ENCODE measurements around the gene GBGT1.
"Not testable (repeated sequence)": the region's sequence is repeated elsewhere in the genome, so short reads cannot be mapped to it uniquely, and the experiment has no call there.

Gene GBGT1

GRCh38 chr9:133163504-133164172 lies at the start of gene GBGT1:
Gene GBGT1 (minus strand): TSS chr9:133163914. CDS start chr9:133162412, 1,502 bp downstream.
- peak; percentile 45 for DNase-seq

GRCh38 chr9:133210609-133211008 lies 46.9 kb upstream of the GBGT1 start:
- no peak for DNase-seq

DNA sequence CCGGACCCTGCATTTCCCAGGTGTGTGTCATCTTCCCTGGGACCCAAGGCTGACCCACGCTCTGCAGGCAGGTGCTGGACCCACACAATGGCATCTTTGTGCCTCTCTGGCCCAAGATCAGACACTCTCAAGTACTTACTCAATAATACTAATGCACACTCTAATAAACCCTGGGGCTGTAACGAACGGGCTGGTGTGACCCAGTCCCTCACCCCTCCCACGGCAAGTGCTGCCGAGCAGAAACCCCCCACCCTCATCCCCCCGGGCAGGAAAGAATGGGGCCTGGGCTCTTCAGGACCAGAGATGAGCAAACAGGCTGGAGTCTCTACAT lies 46.5 kb upstream of the GBGT1 start:
- DNase-seq, result no peak

DNA sequence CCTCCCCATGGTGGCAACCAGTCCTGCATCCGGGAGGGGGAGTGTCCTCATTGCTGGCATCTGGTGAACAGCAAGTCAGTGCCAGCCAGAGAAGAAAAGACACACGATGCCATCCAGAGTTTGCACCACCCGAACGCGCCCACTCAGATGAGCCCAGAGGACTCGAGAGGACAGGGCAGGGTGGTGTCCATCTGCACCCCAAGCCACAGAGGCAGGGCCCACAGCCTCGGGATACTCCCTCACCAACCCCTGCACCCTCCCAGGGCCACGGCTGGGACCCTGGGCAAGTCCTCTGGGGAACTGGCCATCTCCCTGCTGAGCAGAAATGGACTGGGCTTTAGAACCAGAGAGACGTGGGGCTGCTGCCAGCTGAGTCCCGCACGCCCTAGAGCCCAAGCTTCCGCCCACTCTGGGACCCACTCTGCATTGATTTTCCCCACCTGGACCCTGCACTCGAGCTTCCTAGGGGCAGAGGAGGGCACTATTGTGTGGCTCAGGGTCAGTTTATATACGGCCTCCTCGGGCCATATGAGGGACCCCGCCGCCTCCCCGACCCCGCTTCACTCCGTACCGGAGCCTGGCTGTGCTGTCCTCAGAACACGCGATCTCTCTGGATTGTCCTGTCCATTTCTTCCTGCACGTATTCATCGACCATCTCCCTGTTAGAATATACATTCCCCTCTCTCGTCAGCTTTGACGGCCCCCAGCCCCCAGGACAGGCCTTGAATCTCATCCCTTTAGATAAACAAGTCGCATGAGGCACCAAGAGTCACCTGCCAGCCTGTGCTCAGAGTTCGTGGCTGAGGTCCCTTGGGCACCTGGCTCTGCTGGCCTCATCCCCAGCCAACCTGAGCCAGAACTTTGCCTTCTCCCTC lies 45.9 kb upstream of the GBGT1 start:
- not testable (repeated sequence) for DNase-seq

DNA sequence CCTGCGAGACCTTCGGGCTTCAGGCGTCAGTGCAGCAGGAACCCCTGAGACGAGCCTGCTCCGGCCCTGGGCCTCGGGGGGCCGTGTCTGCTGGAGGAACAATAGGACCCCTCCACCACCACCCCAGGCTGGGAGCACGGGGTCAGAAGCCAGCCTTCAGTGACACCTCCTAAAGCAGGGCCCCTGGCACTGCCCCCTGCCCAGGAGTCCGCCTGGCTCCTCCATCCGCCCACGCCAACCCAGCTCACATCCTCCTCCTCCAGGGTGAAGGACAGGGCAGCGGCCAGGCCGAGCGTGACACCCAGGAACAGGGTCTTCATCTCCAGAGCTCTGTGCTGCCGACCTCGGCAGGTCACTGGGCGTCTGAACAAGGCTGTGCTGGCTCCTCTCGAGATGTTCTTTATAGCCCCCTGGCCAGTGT lies 45.2 kb upstream of the GBGT1 start, which contains the start of gene OBP2B:
OBP2B (minus strand) TSS at position 371 of the 421 bp plus-strand sequence; CDS start at position 320, 51 bp downstream.
- not testable (repeated sequence) for DNase-seq

GRCh38 chr9:133208171-133208879 lies 44.6 kb upstream of the GBGT1 start:
- not testable (repeated sequence) for DNase-seq

DNA sequence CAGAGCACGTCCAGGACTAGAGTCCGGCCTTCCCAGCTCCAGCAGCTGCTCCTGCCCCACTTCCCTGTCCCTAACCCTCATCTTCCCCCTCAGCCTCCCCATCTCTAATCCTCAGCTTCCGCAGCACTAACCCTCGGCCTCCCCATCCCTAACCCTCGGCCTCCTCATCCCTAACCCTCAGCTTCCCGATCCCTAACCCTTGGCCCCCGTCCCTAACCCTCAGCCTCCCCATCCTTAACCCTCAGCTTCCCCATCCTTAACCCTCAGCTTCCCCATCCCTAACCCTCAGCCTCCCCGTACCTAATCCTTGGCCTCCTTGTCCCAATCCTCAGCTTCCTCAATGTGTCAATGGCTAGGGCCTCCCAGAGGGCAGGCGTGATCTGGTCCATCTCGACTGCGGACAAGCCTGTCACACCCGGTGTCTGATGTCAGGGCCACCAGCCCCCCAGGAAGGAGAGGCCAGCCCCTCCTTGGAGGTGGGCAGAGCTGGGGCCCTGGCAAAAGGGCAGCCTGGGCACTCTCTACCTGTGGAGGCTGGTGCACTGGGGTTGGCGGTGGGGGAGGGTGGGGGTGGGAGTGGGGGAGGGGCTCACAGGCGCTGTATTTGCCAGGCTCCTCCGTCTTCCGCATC lies 43.9 kb upstream of the GBGT1 start:
- DNase-seq, result no peak

GRCh38 chr9:133207021-133207531 lies 43.4 kb upstream of the GBGT1 start:
- no peak for DNase-seq

DNA sequence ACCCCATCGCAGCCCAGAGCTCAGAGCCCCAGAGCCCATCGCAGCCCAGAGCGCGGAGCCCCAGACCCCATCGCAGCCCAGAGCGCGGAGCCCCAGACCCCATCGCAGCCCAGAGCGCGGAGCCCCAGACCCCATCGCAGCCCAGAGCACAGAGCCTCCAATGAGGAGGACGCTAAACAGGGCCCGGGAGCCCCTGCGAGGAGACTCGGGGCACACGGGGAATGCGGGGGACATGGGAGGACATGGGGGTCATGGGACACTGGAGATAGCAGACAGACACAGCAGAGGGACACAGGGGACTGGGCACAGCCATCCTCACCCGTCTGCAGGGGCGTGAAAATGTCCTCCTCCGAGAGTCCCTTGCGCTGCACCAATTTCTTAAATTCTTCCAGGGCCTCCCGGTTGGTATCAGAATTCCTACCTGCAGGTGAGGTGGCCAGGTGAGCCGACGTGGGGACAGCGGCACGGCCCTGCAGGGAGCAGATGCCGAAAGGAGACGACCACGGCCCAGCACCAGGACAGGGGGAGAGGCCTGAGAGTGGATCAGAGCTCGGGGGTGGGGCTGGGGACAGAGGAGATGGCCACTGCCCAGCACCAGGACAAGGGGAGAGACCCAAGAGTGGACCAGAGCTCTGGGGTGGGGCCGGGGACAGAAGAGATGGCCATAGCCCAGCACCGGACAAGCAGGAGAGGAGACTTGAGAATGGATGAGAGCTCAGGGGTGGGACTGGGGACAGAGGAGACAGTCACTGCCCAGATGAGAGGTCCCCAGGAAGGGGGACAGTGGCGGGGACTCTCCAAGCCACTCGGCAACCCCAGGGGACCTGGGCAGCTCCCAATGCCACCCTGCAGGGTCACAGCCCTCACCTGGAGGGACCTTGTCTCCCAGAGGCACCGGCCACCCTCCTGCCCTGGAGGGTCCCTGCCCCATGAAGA lies 42.5 kb upstream of the GBGT1 start:
- no peak for DNase-seq

GRCh38 chr9:133205481-133205887 lies 41.8 kb upstream of the GBGT1 start:
- not testable (repeated sequence) for DNase-seq

- DNase-seq, result no peak
These were observed 41.3 kb upstream of the GBGT1 start for GRCh38 chr9:133204993-133205336.

DNA sequence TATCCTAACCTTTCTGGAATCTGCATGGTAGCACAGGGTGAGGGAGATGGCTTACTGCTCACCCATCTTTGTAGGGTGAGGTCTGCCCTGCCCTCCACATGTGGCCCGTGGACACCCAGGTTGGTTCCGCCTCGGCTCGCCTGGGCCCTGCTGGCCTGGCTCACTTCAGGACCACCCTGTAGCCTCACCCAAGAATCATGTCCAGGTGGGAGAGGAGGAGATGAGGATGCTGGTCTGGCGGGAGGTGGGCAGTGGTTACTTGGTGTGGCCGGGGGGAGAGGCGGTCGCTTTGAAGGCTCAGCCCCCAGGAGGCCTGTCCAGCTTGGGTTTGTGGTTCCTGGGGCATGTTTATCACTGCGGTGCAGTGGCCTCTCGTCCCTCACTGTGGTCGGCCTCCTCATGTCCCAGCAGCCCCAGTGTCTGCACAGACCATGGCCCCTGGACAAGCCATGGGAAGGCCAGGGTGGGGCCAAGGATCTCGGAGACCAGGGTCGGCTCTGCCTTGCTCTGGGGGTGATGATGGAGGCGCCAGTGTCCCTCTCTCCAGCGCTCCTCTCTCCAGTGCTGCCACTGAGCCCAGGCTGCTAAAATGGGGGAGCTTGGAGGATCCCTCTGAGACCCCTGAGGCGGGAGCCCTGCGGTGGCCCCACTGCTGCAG lies 40.8 kb upstream of the GBGT1 start:
- DNase-seq, result no peak

DNA sequence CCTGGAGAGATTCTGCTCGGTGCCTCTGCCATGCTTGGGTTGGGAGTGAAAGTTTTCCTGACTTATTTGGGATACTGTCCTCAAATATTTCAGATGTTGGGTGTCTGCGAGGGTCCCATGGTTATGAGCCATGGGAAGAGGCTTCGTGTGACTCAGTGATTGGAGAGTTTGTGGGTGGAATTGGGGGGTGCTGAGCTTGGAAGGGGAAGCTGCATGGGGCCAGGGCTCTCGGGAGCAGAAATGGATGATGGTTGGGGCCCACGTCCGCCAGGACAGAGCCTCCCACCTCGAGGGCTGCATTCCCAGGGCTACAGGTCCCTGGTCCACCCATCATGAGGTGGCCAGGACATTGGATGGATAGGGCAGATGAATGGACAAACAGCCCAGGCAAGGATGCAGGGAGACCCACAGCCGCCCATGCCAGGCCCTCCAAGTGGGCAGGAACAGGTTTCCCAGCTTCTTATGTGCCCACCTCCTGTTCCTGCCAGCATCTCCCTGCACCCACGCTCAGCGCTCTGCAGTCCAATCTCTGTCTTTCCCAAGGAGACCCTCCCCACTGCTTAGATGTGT lies 39.9 kb upstream of the GBGT1 start:
- DNase-seq, result no peak

- DNase-seq, result no peak
These were observed 39.2 kb upstream of the GBGT1 start for GRCh38 chr9:133202688-133203453.

- DNase-seq, result no peak
These were observed 38.4 kb upstream of the GBGT1 start for GRCh38 chr9:133202145-133202513.

DNA sequence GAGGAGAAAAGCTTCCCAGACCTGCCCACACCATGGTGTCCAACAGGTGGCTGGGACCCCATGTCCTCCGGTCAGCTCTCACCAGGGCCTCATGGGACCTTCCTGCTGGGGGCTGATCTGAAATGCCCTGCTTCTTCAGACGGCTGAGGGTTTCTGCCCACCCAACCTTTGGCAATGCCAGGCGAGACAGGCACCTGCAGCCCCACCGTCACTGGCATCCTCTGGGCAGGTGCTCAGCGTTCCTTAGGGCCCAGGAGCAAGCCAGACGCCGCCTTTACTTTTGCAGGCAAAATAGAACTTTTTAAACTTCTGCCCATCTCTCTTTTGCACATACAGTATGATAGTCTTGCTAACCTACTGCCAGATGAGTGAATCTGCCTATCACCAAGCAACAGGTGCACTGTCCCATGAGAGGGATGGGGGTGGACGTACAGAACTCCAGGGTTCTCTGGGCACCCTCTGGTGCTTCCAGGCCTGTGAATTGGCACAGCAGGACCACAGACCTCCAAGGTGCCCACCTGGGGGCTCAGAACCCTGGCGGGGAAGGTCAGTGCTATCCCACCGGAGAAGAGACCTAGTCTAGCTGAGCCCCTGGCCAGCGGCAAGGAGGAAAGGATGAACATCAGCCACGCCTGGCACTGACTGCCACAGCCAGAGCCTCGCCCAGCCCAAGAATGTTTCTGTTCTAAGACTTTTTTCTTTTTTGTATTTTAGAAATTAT lies 37.9 kb upstream of the GBGT1 start:
- no peak for DNase-seq

DNA sequence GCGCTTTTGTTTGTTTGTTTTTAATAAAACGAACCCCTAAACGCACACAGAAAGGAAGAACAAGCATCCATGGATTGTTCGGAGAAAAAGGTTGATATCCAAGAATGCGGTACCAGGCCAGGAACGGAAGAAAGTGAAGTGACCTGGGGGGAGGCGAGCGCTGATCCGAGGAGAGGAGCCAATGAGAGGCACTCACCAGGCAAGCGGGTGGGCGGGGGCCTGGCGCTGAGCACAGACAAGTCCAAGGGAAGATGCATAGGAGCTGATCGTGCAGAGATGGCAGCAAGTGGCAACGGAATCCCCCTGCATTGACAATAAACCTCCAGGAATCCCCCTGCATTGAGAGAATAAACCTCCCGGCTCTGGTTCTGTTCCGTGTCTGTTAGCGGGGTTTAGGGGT lies 36.9 kb upstream of the GBGT1 start:
- DNase-seq, result no peak

DNA sequence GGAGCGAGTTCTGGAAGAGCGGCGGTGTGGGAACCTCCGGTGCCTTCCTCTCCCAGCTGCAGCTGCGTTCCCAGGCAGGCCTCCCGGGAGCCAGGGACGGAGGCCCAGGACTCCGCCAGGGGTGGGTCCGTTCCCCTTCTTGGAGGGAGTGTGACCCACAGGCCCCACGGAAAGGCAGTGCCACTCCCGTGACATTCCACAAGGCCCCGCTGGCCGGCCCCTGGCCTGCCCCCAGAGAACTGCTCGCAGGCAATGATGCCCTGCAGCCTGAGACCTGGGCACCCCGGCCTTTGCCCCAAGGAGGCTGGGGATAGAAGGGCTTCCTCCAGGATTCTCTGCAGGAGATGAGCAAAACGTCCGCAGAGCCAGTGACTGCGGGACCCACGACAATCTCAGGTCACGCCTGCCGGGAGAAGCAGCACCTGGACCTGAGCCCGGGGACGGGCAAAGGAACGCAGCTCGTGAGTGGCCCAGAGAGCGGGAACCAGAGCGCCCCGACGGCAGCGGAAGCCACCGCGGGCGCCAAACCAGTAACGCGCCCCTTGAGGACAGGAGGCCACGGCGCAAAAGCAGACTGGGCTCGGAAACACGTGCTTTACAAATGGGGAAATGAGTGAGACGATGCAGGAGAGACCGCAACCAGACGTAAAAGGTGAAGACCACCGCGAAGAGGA lies 36.1 kb upstream of the GBGT1 start:
- no peak for DNase-seq

- no peak for DNase-seq
These were observed 31.3 kb upstream of the GBGT1 start for GRCh38 chr9:133195029-133195428.

Measured in EL (cell line).